Measurements from ENCODE around the gene SURF6. TPM values are rescaled to one million over a fixed set of nuclear protein-coding genes. Genes with fewer than 3 reads are reported as not detected.
"Not testable (repeated sequence)": the region's sequence is repeated elsewhere in the genome, so short reads cannot be mapped to it uniquely, and the experiment has no call there.

The SURF6 gene
- total RNA-seq (2014; rRNA removed; shearing (Covaris generic)), result 4.2 and 12.8 TPM in 2 replicates

DNA sequence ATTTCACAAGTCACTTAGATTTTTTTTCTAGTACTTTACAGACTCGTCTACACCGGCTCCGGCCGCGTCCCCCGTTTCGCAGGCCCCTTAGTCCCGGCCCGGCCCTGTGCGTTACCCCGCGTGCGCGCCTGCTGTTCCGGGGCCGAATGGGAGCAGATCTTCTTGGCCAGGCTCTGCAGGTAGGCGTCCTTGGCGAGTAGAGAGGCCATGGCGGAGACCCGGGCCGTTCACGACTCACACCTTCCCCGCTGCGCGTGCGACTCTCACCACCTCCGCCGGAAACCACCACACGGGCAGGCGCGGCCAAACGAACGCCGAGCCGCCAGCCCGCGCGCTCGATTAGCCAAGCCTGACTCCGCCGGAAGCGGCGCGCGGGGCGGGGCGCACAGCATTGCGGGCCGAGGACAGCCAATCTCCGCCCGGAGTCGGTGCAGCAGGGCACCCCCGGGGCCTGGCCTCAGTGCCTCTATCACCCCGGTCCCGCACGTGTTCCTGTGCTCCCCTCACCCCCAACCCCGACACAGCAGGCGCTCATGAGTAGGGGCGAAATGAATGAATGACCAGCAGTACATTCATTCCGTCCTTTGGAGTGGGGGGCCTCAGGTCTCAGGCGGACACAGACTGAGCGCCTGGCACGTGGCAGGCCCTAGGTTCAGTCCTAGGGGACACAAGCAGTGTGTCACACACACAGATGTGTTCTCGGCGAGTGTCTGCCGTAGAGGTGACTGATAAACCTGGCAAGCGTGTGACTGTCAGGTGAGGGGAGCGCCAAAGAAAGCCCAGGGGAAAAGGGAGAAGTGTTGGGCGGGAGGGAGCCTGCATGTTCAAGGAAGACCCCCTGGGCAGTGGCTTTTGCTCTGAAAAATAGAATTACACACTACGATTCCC, at the start of gene SURF6:
Gene SURF6 (minus strand): TSS at position 265 of the 888 bp plus-strand sequence. CDS start 56 bp downstream, at position 209.
- peak; percentile 87 for DNase-seq (ENCODE audit: low read depth)

DNA sequence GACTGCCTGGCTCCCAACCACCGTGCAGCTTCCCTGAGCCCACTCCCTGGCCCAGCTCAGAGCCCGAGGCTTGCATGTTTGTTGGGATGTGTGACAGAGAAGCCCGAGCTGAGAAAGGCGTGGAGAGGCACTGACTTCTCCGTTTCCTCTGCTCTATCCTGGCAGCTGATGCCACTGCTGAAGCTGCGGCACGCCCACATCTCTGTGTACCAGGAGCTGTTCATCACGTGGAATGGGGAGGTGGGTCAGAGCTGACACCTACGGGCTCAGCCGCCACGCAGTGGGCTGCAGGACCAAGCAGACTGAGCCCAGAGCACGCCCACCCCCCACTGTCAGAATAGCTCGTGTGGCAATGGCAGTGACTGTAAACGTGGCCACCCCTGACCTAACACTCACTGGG, 49.5 kb upstream of the SURF6 start:
- no peak for DNase-seq (ENCODE audit: low read depth)

DNA sequence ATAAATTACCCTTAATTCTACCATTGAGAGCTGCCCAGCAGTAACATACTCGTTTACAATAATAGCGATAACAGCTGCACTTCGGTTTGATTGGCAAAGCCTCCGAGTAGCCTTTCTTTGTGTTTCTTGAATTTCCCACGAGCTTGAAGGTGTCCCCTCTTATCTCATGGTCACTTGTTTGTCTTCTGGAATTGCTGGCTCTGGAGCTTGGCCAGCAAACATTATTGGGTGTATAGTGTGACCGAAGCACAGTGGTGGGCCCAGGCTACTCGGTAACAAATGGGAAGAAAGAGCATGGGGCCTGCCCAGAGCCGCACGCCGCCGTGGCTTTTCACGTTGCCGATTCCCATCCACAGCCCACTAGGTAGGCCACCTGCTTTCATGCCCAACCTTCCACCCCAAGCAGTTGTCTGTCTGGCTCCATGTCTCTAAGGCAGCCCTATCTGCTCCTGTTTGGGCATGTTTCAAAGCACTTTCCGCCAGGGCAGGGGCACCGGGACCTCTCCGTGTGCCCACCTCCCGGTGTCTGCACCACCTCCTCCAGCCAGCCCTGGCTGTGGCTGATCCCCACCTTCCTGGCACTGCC, 48.8 kb upstream of the SURF6 start:
- no peak for DNase-seq (ENCODE audit: low read depth)

DNA sequence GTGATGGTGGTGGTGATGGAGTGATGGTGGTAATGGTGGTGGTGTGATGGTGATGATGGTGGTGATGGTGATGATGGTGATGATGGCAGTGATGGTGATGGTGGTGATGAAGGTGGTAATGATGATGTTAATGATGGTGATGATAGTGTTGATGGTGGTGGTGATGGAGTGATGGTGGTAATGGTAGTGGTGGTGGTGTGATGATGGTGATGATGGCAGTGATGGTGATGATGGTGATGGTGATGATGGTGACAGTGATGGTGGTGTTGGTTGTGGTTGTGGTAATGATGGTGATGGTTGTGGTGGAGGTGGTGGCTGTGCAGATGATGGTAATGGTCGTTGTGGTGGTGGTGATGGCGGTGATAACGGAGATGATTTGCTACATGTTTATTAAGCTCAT, 47.5 kb upstream of the SURF6 start:
- DNase-seq (ENCODE audit: low read depth), result no peak

DNA sequence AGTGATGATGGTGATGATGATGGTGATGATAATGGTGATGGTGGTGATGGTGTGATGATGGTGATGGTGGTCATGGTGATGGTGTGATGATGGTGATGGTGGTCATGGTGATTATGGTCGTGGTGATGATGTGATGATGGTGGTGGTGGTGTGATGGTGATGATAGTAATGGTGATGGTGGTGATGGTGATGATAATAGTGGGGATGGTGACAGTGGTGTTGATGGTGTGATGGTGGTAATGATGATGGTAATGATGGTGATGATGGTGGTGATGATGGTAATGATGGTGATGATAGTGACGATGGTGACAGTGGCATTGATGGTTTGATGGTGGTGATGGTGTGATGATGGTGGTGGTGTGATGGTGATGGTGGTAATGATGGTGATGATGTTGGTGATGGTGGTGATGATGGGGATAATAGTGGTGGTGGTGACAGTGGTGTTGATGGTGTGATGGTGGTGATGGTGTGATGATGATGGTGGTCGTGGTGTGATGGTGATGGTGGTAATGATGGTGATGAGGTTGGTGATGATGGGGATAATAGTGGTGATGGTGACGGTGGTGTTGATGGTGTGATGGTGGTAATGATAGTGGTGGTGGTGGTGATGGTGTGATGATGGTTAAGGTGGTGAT, 46.6 kb upstream of the SURF6 start:
- DNase-seq (ENCODE audit: low read depth), result no peak

DNA sequence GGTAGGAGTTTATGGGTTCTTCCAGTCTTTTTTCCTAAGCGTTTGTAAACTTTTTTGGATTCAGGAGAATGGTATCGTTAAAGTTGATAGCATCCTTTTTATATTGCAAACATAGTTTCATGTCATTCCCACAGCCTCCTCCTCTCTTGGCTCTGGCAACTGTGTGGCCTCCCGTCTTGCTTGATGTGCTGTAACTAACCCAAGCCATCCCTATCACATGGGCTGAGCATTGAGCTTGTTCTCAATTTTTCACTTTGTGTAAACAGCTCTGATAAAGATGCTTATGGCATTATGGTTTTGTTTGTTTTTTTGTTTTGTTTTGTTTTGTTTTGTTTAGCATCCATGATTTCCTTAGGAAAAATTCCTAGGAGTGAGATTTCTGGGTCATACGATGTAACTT, 44.7 kb upstream of the SURF6 start:
- DNase-seq (ENCODE audit: low read depth), result no peak

DNA sequence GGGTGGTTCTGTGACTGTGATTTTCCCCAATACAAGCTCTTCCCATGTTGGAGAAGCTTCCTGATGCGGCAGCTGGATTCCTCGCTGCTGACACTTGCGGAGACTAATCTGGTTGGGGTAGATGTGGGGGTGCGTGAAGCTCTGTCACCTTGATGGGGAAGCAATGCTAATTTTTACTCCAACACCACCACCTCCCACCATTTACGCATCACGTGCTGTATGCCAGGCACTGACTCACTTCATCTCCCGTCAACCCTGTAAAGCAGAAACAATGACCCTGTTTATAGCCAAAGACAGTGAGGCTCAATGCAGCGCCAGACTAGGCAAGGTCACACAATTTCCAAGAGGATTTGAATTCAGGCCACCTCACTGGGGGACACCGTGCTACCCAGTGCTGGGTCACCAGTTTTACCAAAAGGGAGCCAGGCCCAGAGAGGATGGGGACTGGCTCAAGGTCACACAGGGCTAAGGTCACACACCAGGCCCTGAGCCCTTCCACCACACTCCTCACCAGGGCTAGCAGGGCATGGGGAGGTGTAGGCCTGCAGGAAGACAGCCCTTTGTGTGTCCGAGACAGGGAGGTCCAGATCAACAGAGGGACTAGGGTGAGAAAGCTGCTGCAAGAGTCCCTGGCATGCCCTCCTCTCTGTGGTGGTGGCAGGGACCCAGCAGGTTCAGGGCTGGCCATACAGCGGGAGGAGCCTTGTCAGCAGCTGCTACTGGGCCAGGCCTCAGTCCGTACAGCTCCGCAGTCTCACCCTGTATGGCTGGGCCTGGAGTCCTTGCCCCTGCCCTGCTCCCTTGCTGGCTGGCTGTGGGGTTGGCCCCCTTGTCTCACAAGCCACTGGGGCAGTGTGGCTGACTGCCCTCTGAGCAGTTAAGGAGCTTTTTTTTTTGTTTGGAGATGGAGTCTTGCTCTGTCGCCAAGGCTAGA, 43.4 kb upstream of the SURF6 start:
- no peak for DNase-seq (ENCODE audit: low read depth)

DNA sequence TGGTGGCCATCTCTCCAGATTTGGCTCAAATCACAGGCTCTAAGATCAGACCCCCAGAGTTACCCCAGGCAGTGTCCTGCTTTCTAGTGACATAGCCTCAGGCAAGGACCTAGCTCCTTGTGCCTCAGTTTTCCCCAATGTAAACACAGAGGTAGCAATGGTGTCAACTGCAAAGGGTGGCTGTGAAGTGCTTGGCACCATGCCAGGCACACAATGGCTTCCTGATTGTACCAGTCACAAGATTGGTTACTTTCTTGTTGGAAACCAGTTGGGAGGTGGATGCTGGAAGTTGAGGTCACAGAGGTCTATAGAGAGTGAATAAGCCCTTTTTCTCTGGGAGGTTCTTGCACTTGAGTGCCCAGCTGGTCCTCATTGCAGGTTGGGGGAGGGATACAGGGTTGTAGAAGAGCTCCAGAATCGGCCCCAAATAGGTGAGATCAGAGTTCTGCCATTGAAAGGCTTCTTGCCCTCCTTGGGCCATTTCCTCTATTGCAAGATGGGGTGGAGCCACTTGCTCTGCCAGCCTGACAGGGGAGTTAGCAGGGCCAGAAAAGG, 42.5 kb upstream of the SURF6 start:
- DNase-seq (ENCODE audit: low read depth), result no peak

DNA sequence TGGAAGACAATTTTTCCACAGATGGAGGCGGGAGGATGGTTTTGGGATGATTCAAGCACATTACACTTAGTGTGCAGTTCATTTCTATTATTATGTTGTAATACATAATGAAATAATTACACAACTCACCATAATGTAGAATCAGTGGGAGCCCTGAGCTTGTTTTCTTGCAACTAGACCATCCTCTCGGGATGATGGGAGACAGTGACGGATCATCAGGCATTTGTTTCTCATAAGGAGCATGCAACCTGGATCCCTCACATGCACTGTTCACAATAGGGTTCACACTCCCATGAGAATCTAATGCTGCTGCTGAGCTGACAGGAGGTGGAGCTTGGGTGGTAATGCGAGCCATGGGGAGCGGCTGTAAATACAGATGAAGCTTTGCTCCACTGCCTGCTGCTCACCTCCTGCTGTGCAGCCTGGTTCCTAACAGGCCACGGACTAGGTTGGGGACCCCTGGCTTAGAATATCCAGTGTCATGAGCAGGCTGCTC, 41.8 kb upstream of the SURF6 start:
- no peak for DNase-seq (ENCODE audit: low read depth)

DNA sequence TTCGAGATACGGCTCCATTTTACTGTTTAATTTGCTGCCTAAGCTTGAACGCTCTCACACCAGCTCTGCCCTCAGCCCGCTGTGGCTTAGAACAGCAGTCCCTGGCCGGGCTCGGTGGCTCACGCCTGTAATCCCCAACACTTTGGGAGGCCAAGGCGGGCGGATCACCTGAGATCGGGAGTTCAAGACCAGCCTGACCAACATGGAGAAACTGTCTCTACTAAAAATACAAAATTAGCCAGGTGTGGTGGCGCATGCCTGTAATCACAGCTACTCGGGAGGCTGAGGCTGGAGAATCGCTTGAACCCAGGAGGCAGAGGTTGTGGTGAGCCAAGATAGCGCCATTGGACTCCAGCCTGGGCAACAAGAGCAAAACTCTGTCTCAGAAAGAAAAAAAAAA, 41.3 kb upstream of the SURF6 start:
- not testable (repeated sequence) for DNase-seq (ENCODE audit: low read depth)

DNA sequence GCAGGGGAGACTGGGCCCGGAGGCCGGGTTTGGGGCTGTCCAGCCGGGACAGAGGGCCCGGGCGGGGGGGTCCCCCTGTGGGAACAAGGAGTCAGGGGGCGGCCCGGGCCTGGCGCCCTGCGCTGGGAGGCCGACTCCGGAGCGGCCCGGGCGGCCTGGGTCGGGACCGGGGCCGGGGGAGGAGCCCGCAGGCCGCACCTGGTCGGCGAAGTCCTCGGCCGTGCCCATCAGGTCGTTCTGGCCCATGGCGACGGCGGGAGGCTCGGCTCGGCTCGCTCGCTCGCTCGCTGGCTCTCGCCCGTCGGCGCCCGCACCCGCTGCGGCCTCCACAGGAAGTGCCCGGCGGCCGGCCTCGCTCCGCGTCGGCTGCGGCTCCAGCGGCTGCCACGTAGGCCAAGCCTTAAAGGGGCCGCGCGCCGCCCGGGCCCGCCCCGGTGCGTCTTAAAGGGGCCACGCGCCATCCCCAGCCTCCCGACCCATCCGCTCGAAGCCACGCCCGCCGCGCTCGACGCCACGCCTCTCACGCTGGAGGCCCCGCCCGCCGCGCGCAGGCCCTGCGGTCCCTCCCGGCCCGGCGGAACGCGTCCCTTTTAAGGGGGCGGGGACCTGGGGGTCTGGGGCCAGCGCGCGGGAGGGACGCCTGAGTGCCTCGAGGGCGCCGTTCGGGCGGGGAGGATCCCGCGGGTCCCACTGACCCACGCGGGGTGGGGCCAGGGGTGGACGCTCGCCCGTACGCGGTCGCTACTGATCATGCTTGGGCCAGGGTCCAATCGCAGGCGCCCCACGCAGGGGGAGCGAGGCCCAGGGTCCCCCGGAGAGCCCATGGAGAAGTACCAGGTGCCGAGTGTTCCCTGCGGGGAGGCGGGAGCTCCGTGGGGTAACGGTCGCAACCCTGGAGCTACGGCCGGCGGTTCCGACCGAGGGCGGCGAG, 40.0 kb upstream of the SURF6 start, which contains the start of the genes STKLD1 and SURF4:
Gene STKLD1 (plus strand): TSS at position 643 of the 931 bp plus-strand sequence. CDS start 108 bp downstream, at position 751.
Gene SURF4 (minus strand): TSS at position 337 of the 931 bp plus-strand sequence. CDS start 91 bp downstream, at position 246.
- DNase-seq (ENCODE audit: low read depth), result peak; percentile 94

DNA sequence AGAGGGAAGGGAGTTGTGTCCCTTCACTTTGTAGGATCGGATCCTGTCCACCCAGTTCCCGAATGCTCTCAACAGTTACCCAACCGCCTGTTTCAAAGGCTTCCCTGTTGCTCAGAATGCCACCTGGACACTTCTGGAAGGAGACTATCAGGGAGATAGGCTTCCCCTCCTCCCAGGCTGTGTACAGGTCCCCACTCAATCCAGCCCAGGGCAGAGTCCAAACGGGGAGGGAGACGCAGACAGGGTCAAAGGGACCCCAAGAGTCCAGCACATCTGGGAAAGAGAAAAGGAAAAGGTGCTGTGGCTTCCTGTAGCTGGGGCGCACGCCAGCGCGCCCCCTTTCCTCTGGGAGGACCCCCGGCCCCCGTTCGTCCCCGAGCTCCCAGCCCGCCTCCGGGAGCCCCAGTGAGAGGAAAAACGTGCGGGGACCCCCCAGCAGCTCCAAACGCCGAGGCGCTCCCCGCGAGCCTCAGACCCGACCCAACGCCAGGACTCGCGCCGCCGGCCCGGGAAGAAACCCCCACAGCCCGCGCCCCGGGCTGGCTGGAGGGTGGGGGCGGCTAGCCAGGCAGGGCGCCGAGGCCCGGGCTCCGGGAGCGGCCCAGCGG, 39.2 kb upstream of the SURF6 start:
- peak; percentile 67 for DNase-seq (ENCODE audit: low read depth)

DNA sequence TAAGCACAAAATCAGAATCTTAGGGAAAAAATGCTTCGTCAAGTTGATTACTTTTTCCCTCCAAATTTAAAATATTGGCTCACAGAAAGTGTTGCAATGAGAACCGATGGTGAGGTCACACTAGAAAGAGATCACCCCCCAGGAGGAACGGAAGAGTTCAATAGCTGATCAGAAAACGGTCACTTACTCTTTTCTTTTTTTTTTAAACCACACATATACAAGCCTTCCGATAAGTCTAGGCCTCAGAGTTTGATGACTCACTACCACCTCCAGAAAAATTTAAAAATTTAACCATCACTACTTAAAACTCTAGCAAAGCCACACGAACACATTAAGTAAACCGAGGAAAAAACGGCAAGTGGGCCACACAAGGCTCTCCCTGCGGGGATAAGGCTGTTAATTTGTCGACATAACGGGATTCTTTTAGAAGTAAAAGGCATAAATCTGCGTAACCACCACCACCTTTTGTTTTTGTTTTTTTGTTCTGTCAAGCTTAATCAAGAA, 38.7 kb upstream of the SURF6 start:
- DNase-seq (ENCODE audit: low read depth), result peak; percentile 66

DNA sequence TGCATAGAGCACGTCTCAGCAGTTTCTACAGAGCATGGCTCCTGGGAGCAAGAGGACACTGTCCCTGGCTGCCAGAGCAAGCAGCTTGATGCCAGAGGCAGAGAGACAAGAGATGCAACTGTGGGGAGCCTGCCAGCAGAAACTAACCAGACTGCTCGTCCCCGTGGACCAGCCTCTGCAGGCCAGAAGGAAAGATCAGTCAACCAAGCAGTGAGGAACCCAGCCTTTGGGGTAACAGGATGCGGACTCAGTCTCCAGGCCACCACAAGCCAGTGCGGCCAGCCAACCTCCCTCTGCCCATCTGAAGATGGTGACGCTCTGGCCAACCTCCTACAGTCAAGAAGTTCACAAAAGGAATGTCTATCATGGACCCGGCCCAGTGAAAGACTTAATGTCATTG, 36.2 kb upstream of the SURF6 start:
- DNase-seq (ENCODE audit: low read depth), result no peak

DNA sequence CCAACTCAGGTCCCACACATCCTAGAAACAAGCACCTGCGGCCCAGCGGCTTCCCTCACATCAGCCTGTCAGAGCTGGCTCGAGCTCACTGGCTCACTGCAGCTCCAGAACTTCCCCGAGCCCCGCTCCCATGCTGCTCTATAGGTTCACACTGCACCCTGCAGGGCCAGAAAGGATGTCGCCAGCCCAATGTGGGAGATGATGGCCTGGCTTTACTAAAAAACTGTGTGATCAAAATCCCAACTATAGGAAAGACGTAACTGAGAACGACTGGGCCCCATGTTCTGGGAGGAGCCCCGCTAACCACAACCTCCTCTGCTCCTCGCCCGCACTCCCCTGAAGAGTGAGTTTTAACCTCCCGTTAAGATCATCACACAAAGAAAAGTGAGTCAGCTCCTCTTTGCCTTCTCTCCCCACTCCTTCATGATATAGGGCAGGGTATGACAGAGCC, 35.3 kb upstream of the SURF6 start:
- no peak for DNase-seq (ENCODE audit: low read depth)

DNA sequence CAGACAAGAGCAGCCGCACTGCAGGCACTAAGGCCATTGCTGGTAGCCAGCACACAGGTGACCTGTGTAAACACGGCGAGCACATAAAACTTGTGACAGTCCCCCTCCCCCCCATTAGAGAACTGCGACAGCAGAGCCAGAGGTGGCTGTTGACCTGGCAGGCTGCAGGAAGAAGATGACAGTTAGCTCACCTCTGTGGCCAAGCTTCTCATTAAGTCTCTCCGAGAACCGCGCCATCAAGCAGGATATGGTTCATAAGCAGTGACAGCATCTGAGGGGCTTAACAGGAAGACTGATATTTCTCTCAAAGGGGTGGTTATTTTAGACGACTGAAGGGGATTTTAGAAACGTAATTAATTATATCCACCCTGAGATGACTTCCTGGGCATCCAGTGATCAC, 34.7 kb upstream of the SURF6 start:
- no peak for DNase-seq (ENCODE audit: low read depth)

DNA sequence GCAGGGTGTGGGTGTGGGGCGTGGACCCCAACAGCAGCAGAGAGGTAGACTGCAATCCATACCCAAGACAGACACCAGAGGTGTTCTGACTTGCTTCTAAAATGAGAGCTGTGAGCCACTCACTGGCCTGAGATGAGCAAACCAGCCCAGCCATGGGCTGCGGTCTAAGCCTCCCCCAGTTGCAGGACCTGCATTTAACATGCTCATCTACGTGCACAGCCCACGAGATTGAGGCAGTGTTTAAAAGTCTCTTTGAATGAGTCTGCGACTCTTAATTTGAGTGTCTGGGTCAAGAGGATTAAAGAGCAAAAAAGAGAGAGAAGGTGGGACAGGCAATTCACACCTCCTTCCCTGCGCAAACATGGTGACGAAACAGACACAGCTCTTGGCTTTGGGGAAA, 33.9 kb upstream of the SURF6 start:
- DNase-seq (ENCODE audit: low read depth), result no peak

DNA sequence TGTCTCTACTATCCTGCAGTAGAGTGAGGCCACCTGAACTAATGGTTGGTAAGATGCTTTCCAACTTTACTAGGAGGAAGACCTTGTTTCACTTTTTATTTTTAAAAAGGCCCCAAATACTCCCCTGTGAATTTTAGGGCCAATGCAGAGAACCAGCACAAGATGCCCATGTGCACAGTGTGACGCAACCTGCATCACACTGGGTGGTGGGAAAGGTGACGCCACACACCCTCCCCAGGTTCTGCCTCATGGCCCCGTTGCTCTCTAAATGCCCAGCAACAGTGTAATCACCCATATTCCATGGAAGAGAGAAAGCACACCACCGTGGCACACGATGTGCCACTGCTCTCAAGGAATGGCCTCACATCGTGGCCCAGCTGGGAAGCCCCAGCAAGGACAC, 33.4 kb upstream of the SURF6 start:
- no peak for DNase-seq (ENCODE audit: low read depth)

DNA sequence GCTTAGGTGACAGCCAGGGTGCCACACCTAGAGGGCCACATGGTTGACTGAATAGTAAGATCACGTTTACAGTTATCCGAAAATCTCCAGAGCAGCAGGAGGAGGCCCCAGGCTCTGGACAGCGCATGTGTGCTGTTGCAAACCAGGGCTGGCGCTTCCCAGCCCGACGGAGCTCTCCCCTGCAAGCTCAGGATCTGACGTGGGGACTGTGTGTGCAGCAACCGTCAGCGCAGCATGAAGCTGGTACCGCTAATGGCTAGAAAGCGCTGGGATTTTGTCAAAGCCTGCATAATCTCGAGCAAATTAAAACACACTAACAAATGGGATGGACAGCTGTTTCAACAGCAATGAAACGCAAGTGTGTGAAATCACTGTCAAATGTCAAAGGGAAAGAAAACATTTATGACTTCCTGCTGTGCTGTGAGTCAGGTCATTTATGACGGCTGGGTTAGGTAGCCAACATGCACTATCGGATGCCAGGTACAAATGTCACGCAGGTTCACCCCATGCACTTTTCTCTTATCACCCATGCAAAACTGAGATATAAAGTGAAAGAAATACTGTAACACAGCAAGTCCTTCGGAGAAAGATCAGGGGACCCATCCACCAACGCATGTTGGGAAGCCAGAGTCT, 32.4 kb upstream of the SURF6 start:
- no peak for DNase-seq (ENCODE audit: low read depth)

Data from M059J (cell line).